Breast epithelium (tissue), 4 donors: ENCODE results near the gene SNX1. TPM values are rescaled to one million over a fixed set of nuclear protein-coding genes. Genes with fewer than 3 reads are reported as not detected.

Experiments
- DNase-seq, 2 donors: peaks; one replicate each; pipeline ENCODE4 v3.0.0-alpha.2; 2019; ENCODE audit warnings: low spot score in 2 of 2
- H3K27ac ChIP-seq, 2 donors: fragments of 200-600 bp; sonication (generic) in 1 of 2; one replicate each; pipeline ENCODE4 v1.5.1; 2016 to 2019; ENCODE audit warnings: mild to moderate bottlenecking in 1 of 2
- H3K27me3 ChIP-seq, 2 donors: fragments of 200-600 bp; sonication (generic) in 1 of 2; one replicate each; pipeline versions ENCODE4 v1.5.1 to v1.6.0; 2017 to 2019; ENCODE audit warnings: control low read depth in 1 of 2, mild to moderate bottlenecking in 1 of 2
- H3K36me3 ChIP-seq: fragments of 200-600 bp; one replicate; pipeline ENCODE4 v1.5.1; 2019
- H3K4me1 ChIP-seq, 2 donors: fragments of 200-600 bp; sonication (generic); one replicate each; pipeline ENCODE4 v1.5.1; 2016 to 2019; ENCODE audit warnings: control low read depth in 1 of 2
- H3K4me3 ChIP-seq, 3 donors: fragments of 200-600 bp; sonication (generic); 1 replicate in 2 of 3; 2 replicates in 1 of 3; pipeline ENCODE4 v1.5.1; 2016 to 2019; ENCODE audit warnings: mild to moderate bottlenecking in 3 of 3, moderate library complexity in 2 of 3
- H3K9me3 ChIP-seq, 2 donors: fragments of 200-600 bp; sonication (generic) in 1 of 2; one replicate each; pipeline ENCODE4 v1.5.1; 2016 to 2019; ENCODE audit warnings: control low read depth in 1 of 2
- CTCF ChIP-seq, 3 donors: fragments of 450-650 bp; IDR thresholded peaks; one replicate each; pipeline ENCODE4 v1.5.1; 2016 to 2017; ENCODE audit warnings: antibody characterized with exemption in 3 of 3, mild to moderate bottlenecking in 3 of 3, moderate library complexity in 3 of 3
- POLR2A ChIP-seq: fragments of 450-650 bp; IDR thresholded peaks from one replicate; pipeline ENCODE4 v1.6.1; 2016; ENCODE audit warnings: antibody characterized with exemption, mild to moderate bottlenecking, moderate library complexity
- POLR2AphosphoS5 ChIP-seq, 3 donors: sonication (generic); formaldehyde crosslinking; IDR thresholded peaks; one replicate each; pipeline ENCODE4 v1.6.1; 2017; ENCODE audit warnings: antibody characterized with exemption in 3 of 3
- intact Hi-C: fragments of 100-400 bp; cut with DNase I; formaldehyde crosslinking; loops from one replicate; pipeline ENCODE4 v1.15.1; 2023; ENCODE audit warnings: low total_unique reads
- total RNA-seq, 3 donors: library from RNA; depleted of rRNA; stranded (reverse); fragments of >200 nt; gene quantifications; one replicate each; pipeline ENCODE4 v1.1.0, GENCODE V29; 2016

Gene SNX1
- total RNA-seq, 3 donors from 2014 or later: 107 to 144 (median 125) TPM

- peaks cover 5% of the 10 kb centered on the region for H3K36me3 ChIP-seq
- no peaks in the 10 kb centered on the region for H3K9me3 ChIP-seq
- H3K4me3 ChIP-seq: peak within 1 kb of the TSS; percentile 67 to 87 (median 81)
- peak; percentile 96 for DNase-seq
- TF ChIP-seq POLR2AphosphoS5 (IDR thresholded peaks at IDR 0.05): peak; percentile 27 to 75 (median 69)
- peak in 1 of 3 donors; percentile 7 for TF ChIP-seq CTCF (IDR thresholded peaks at IDR 0.05)
- peak; percentile 21 for TF ChIP-seq POLR2A
- intact Hi-C loops: no loop called here
- peaks cover 10 to 27% of the 10 kb centered on the region in 2 donors for H3K4me1 ChIP-seq
- no peaks in the 10 kb centered on the region for H3K27me3 ChIP-seq
- peak within 1 kb of the TSS; percentile 76 to 90 for H3K27ac ChIP-seq
Measured at GRCh38 chr15:64162869-64163658, 67.3 kb downstream of the SNX1 start, which contains the start of gene PPIB. PPIB (minus strand) TSS chr15:64163022; CDS start chr15:64162986, 36 bp downstream.

DNA sequence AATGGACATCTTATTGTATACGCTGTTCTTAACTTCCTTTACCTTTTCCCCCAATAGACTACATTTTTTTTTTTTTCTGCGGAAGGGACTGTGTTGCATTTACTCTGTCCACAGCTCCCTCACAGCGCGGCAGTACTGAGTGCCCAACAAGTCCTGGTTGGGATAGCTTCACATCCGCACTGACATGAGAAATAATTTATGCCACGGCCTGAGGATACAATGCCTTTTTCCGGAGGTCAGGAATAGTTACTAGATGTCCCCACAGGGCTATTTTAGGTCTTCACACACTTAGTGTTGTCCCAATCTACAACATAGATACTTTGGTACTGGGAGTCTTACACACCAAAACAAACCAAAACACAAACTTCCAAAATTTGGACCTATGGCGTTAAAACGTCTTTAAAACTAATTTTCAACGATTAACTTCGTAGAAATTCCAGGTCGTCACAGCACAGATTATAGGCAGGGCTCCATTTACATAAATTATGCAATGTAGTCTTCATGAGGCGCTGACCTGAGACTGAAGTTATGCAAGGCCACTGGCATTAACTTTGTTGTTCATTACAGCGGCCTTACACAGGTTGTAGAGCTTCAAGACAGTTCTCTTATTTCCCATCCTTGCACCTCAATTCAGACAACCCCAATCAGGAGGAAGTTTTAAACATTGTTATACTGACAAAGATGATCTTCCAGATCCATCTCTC lies 68.0 kb downstream of the SNX1 start:
- DNase-seq: no peak
- TF ChIP-seq POLR2AphosphoS5 (IDR thresholded peaks at IDR 0.05) (no peak), CTCF (IDR thresholded peaks at IDR 0.05) (no peak)
- intact Hi-C loops: no loop called here
- peak overlapping the region; percentile 67 to 87 (median 81) for H3K4me3 ChIP-seq
- H3K4me1 ChIP-seq: peaks cover 10 to 27% of the 10 kb centered on the region in 2 donors
- no peaks in the 10 kb centered on the region for H3K27me3 ChIP-seq
- H3K36me3 ChIP-seq: no peaks in the 10 kb centered on the region
- H3K9me3 ChIP-seq: no peaks in the 10 kb centered on the region
- peak overlapping the region; percentile 76 to 90 for H3K27ac ChIP-seq

- peak overlapping the region; percentile 76 to 90 for H3K27ac ChIP-seq
- no peak for DNase-seq
- peaks cover 10 to 27% of the 10 kb centered on the region in 2 donors for H3K4me1 ChIP-seq
- no peaks in the 10 kb centered on the region for H3K9me3 ChIP-seq
- TF ChIP-seq POLR2AphosphoS5 (IDR thresholded peaks at IDR 0.05) (no peak), CTCF (IDR thresholded peaks at IDR 0.05) (no peak), POLR2A (no peak)
- H3K36me3 ChIP-seq: no peaks in the 10 kb centered on the region
- no peaks in the 10 kb centered on the region for H3K27me3 ChIP-seq
- H3K4me3 ChIP-seq: no peak overlapping the region
- intact Hi-C loops: no loop called here
Measured at GRCh38 chr15:64164436-64164835, 68.7 kb downstream of the SNX1 start.

GRCh38 chr15:64166102-64166890 lies 70.5 kb downstream of the SNX1 start:
- no peak for TF ChIP-seq POLR2A
- Histone ChIP-seq H3K27me3 (no peaks in the 10 kb centered on the region), H3K4me1 (peaks cover 10 to 16% of the 10 kb centered on the region in 2 donors), H3K4me3 (no peak overlapping the region), H3K9me3 (no peaks in the 10 kb centered on the region), H3K36me3 (no peaks in the 10 kb centered on the region), H3K27ac (no peak overlapping the region)
- intact Hi-C loops: no loop called here
- DNase-seq: no peak

- no peak for DNase-seq
- H3K9me3 ChIP-seq: no peaks in the 10 kb centered on the region
- no peak for TF ChIP-seq POLR2AphosphoS5 (IDR thresholded peaks at IDR 0.05)
- TF ChIP-seq CTCF (IDR thresholded peaks at IDR 0.05): no peak
- TF ChIP-seq POLR2A: no peak
- no peaks in the 10 kb centered on the region for H3K36me3 ChIP-seq
- H3K4me3 ChIP-seq: no peak overlapping the region
- intact Hi-C loops: no loop called here
- H3K27ac ChIP-seq: no peak overlapping the region
- H3K4me1 ChIP-seq: no peaks in the 10 kb centered on the region
- no peaks in the 10 kb centered on the region for H3K27me3 ChIP-seq
Measured at GRCh38 chr15:64180235-64180824, 84.5 kb downstream of the SNX1 start.
